ENCODE results near the gene PLXND1. TPM values are rescaled to one million over a fixed set of nuclear protein-coding genes. Genes with fewer than 3 reads are reported as not detected.

PLXND1 gene
- total RNA-seq, 1 experiment from 2014 or later, result 47.3 TPM

- Histone ChIP-seq H3K9me2 (ENCODE audit: insufficient read depth) (no peaks in the 10 kb centered on the region), H3K9me3 (ENCODE audit: control insufficient read depth in 1 of 2, insufficient read depth in 1 of 2, low read depth in 1 of 2, low read length in 2 of 2) (no peaks in the 10 kb centered on the region), H3K4me3 (replicated peaks in 1 of 2; ENCODE audit: low read depth in 1 of 2, low read length in 2 of 2) (no peak overlapping the region), H4K20me1 (ENCODE audit: insufficient read depth) (no peaks in the 10 kb centered on the region), H3K27ac (ENCODE audit: low read depth, low read length) (no peak overlapping the region), H3K4me2 (ENCODE audit: low read length) (no peak overlapping the region), H3K9ac (ENCODE audit: low read length) (no peak overlapping the region), H3K4me1 (ENCODE audit: control insufficient read depth in 1 of 2, insufficient read depth in 2 of 2, low read length in 2 of 2) (no peaks in the 10 kb centered on the region), H2AFZ (ENCODE audit: low read depth, low read length, poor library complexity, severe bottlenecking) (no peak overlapping the region), H3K27me3 (ENCODE audit: insufficient read depth, low read length) (no peaks in the 10 kb centered on the region), H3K36me3 (ENCODE audit: control insufficient read depth in 1 of 2, insufficient read depth in 2 of 2, low read length in 2 of 2) (no peaks in the 10 kb centered on the region; a peak in 1 of 4 replicates), H3K79me2 (ENCODE audit: insufficient read depth, low read length) (peaks cover 4% of the 10 kb centered on the region; the same call in 1 of the 2 replicates)
- BruUV-seq (replicated peaks), result no TSS peak
- ATAC-seq (no peak), DNase-seq (ENCODE audit: low read depth, low spot score) (no peak)
- ChIA-PET POLR2A (no interaction called here), RAD21 (ENCODE audit: low non-redundant PET in 1 of 2, low total read pairs in 2 of 2, uncharacterized antibody in 2 of 2, unreplicated experiment in 2 of 2) (no interaction called here), CTCF (no interaction called here)
- TF ChIP-seq ZNF274 (IDR thresholded peaks at IDR 0.05; ENCODE audit: low read depth, low read length), result no peak
- no peak for TF ChIP-seq ZBTB33 (IDR thresholded peaks at IDR 0.05; ENCODE audit: extremely low read depth, insufficient replicate concordance, low read length)
- no peak for TF ChIP-seq RAD21 (IDR thresholded peaks at IDR 0.05; ENCODE audit: low read depth)
- no peak for TF ChIP-seq ATF3 (IDR thresholded peaks at IDR 0.05)
- no peak for TF ChIP-seq REST (IDR thresholded peaks at IDR 0.05; ENCODE audit: low read depth)
- no peak for TF ChIP-seq CEBPB (IDR thresholded peaks at IDR 0.05; ENCODE audit: low read depth)
- TF ChIP-seq SP1 (IDR thresholded peaks at IDR 0.05; ENCODE audit: low read depth), result no peak
- no peak for TF ChIP-seq SRF (IDR thresholded peaks at IDR 0.05; ENCODE audit: low read depth)
- TF ChIP-seq POLR2AphosphoS5 (IDR thresholded peaks at IDR 0.05; ENCODE audit: low read depth, low read length), result no peak
- TF ChIP-seq CBX3 (IDR thresholded peaks at IDR 0.05; ENCODE audit: low read depth), result no peak
- no peak for TF ChIP-seq ZFX (IDR thresholded peaks at IDR 0.05)
- intact Hi-C loops (cut with micrococcal nuclease), result no loop called here
Measured at GRCh38 chr3:129585949-129586657, 20.4 kb downstream of the PLXND1 start.

Data from HCT116 (cell line).